ENCODE measurements around the gene NPRL2.
A peak's percentile ranks its signal among the peaks of the same experiment; 100 is the strongest.

The NPRL2 gene

GRCh38 chr3:50350527-50351322 is at the start of gene NPRL2, which contains the start of gene CYB561D2:
NPRL2 (minus strand) TSS chr3:50350775; CDS start chr3:50350652, 123 bp downstream.
CYB561D2 (plus strand) TSS chr3:50350862; CDS start chr3:50351434, 572 bp downstream.
- peak; percentile 90 for DNase-seq

GRCh38 chr3:50396502-50396901 is 45.9 kb upstream of the NPRL2 start:
- peak; percentile 13 for DNase-seq

GRCh38 chr3:50395070-50395860 is 44.7 kb upstream of the NPRL2 start:
- no peak for DNase-seq

GRCh38 chr3:50393061-50393460 is 42.5 kb upstream of the NPRL2 start:
- DNase-seq = no peak

- no peak for DNase-seq
Observed at GRCh38 chr3:50392101-50392715, 41.6 kb upstream of the NPRL2 start.

GRCh38 chr3:50390508-50391224 is 40.1 kb upstream of the NPRL2 start:
- no peak for DNase-seq

GRCh38 chr3:50389414-50389767 is 38.8 kb upstream of the NPRL2 start:
- no peak for DNase-seq

GRCh38 chr3:50388720-50389413 is 38.3 kb upstream of the NPRL2 start:
- no peak for DNase-seq

- DNase-seq = peak; percentile 49
Observed at GRCh38 chr3:50388016-50388719, 37.6 kb upstream of the NPRL2 start.

- DNase-seq = no peak
Observed at GRCh38 chr3:50385754-50386153, 35.2 kb upstream of the NPRL2 start.

GRCh38 chr3:50383750-50384149 is 33.2 kb upstream of the NPRL2 start:
- no peak for DNase-seq

GRCh38 chr3:50382722-50383121 is 32.1 kb upstream of the NPRL2 start:
- no peak for DNase-seq

GRCh38 chr3:50381383-50381782 is 30.8 kb upstream of the NPRL2 start:
- DNase-seq = peak; percentile 85

GRCh38 chr3:50380405-50381085 is 30.0 kb upstream of the NPRL2 start:
- DNase-seq = no peak

- DNase-seq = peak; percentile 9
Observed at GRCh38 chr3:50378757-50379156, 28.2 kb upstream of the NPRL2 start.

GRCh38 chr3:50378024-50378423 is 27.4 kb upstream of the NPRL2 start:
- no peak for DNase-seq

GRCh38 chr3:50375258-50375931 is 24.8 kb upstream of the NPRL2 start:
- no peak for DNase-seq

- no peak for DNase-seq
Observed at GRCh38 chr3:50374363-50375257, 24.0 kb upstream of the NPRL2 start.

Measured in NCI-H146 (cell line).